ENCODE measurements around the gene INMT. TPM values are rescaled to one million over a fixed set of nuclear protein-coding genes. Genes with fewer than 3 reads are reported as not detected.

INMT gene
- total and polyA plus RNA-seq, 2 of the 13 experiments (the other 11 are each of a cell fraction or from before 2014, with no cell fraction given): not detected

- in situ Hi-C loops (cut with HindIII; ENCODE audit: extremely low pct_ligation_motif_present, low pct_unique_long_range_greater_than_20kb): no loop called here
- CTCF ChIA-PET (ENCODE audit: low intra/inter-chr PET ratio, low total read pairs): no interaction called here
Measured at GRCh38 chr7:30779574-30779973, 27.6 kb downstream of the INMT start.

DNA sequence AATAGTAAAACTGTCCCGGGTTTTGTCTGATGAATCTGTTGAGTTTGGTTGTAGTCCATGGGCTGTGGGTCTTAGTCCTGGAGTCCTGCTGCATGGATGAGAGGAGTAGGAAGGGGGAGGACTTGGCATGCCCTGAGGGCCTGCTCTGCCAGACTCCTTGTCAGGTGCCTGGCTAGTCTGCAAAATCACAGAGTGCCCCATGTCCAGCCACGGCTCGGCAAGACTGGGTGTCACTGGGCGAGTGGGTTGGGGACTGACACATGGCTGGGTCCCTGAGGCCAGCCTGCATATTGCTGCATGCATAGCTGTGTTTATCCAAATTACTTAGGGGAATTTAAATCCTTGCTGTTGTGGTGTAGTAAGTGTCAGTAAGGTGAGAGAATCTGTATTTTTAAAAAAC, 29.0 kb downstream of the INMT start:
- no peaks in the 10 kb centered on the region for H3K4me1 ChIP-seq (ENCODE audit: insufficient read depth, low read length)
- no peaks in the 10 kb centered on the region for H4K20me1 ChIP-seq (ENCODE audit: insufficient read depth, low read length)
- POLR2A ChIA-PET: no interaction called here
- H3K79me2 ChIP-seq (ENCODE audit: insufficient read depth, low read length): no peaks in the 10 kb centered on the region
- CTCF ChIA-PET (ENCODE audit: low intra/inter-chr PET ratio, low total read pairs): no interaction called here
- peaks cover 0 to 5% of the 10 kb centered on the region in 2 experiments; a peak in 1 of 5 replicates for H3K27me3 ChIP-seq (ENCODE audit: control insufficient read depth in 1 of 2, insufficient read depth in 2 of 2, low read length in 2 of 2)
- intact Hi-C loops (cut with micrococcal nuclease; ENCODE audit: unreplicated experiment) (no loop called here), in situ Hi-C loops (cut with HindIII; ENCODE audit: extremely low pct_ligation_motif_present, low pct_unique_long_range_greater_than_20kb) (no loop called here)
- BruUV-seq (replicated peaks): no TSS peak
- WGBS (ENCODE audit: low lambda C conversion rate): 0% methylated on average over 1 of the region's 4 CpGs
- no peak for FAIRE-seq
- no peak overlapping the region for H3K9ac ChIP-seq (ENCODE audit: insufficient read depth, low read depth, low read length)
- ATAC-seq: no peak
- H2AFZ ChIP-seq (ENCODE audit: low read length): no peak overlapping the region
- no peak for TF ChIP-seq PATZ1 (CRISPR knock-in tag; IDR thresholded peaks at IDR 0.05)
- TF ChIP-seq ZNF878 (CRISPR knock-in tag; IDR thresholded peaks at IDR 0.05): no peak
- no peak for TF ChIP-seq BATF2 (CRISPR knock-in tag; IDR thresholded peaks at IDR 0.05)
- no peak for TF ChIP-seq HBP1 (CRISPR knock-in tag; IDR thresholded peaks at IDR 0.05; ENCODE audit: low read depth)
- TF ChIP-seq EED (CRISPR knock-in tag; IDR thresholded peaks at IDR 0.05): no peak
- no peak for TF ChIP-seq ZFP90 (CRISPR knock-in tag; IDR thresholded peaks at IDR 0.05; ENCODE audit: borderline replicate concordance)
- no peak for TF ChIP-seq CENPT (CRISPR knock-in tag; IDR thresholded peaks at IDR 0.05; ENCODE audit: low read depth)
- TF ChIP-seq ISX (CRISPR knock-in tag; conservative IDR thresholded peaks at IDR 0.05): no peak
- TF ChIP-seq NRL (CRISPR knock-in tag; IDR thresholded peaks at IDR 0.05; ENCODE audit: borderline replicate concordance): no peak
- TF ChIP-seq AGO1 (IDR thresholded peaks at IDR 0.05; ENCODE audit: low read depth, low read length, poor library complexity, severe bottlenecking): no peak
- TF ChIP-seq MZF1 (CRISPR knock-in tag; IDR thresholded peaks at IDR 0.05; ENCODE audit: borderline replicate concordance): no peak
- no peak for TF ChIP-seq EHMT2 (IDR thresholded peaks at IDR 0.05; ENCODE audit: borderline replicate concordance, low read depth, low read length)
- no peak for TF ChIP-seq ZNF792 (CRISPR knock-in tag; IDR thresholded peaks at IDR 0.05)
- H3K27ac ChIP-seq (ENCODE audit: extremely low read length, insufficient read depth, low read length): no peak overlapping the region
- no peak overlapping the region for H3K4me3 ChIP-seq (replicated peaks in 1 of 3; ENCODE audit: insufficient read depth in 1 of 3, low read depth in 2 of 3, low read length in 3 of 3)
- H3K4me2 ChIP-seq (ENCODE audit: low read depth, low read length): no peak overlapping the region
- no peak for DNase-seq (ENCODE audit: low spot score)
- H3K9me3 ChIP-seq (ENCODE audit: low read length): no peaks in the 10 kb centered on the region
- H3K36me3 ChIP-seq (replicated peaks in 1 of 2; ENCODE audit: control insufficient read depth in 1 of 2, insufficient read depth in 2 of 2, low read length in 2 of 2): no peaks in the 10 kb centered on the region

More at GRCh38 chr7:30779574-30779973, 27.6 kb downstream of the INMT start:
- no peak for DNase-seq (ENCODE audit: low spot score)
- H4K20me1 ChIP-seq (ENCODE audit: insufficient read depth, low read length): no peaks in the 10 kb centered on the region
- H3K4me3 ChIP-seq (replicated peaks in 1 of 3; ENCODE audit: insufficient read depth in 1 of 3, low read depth in 2 of 3, low read length in 3 of 3): no peak overlapping the region
- no TSS peak for BruUV-seq (replicated peaks)
- H3K36me3 ChIP-seq (replicated peaks in 1 of 2; ENCODE audit: control insufficient read depth in 1 of 2, insufficient read depth in 2 of 2, low read length in 2 of 2): no peaks in the 10 kb centered on the region
- no peak overlapping the region for H3K27ac ChIP-seq (ENCODE audit: extremely low read length, insufficient read depth, low read length)
- H3K9me3 ChIP-seq (ENCODE audit: low read length): no peaks in the 10 kb centered on the region
- no peak overlapping the region for H2AFZ ChIP-seq (ENCODE audit: low read length)
- H3K9ac ChIP-seq (ENCODE audit: insufficient read depth, low read depth, low read length): no peak overlapping the region
- H3K79me2 ChIP-seq (ENCODE audit: insufficient read depth, low read length): no peaks in the 10 kb centered on the region
- 18% methylated on average over 5 of the region's 5 CpGs for WGBS (ENCODE audit: low lambda C conversion rate)
- peaks cover 0 to 5% of the 10 kb centered on the region in 2 experiments; a peak in 1 of 5 replicates for H3K27me3 ChIP-seq (ENCODE audit: control insufficient read depth in 1 of 2, insufficient read depth in 2 of 2, low read length in 2 of 2)
- no peak for FAIRE-seq
- ATAC-seq: no peak
- TF ChIP-seq MAFF (IDR thresholded peaks at IDR 0.05; ENCODE audit: low read depth, low read length) (0 out of 2 replicates have a peak, but pooled peaks have one; percentile 32), SATB2 (CRISPR knock-in tag; IDR thresholded peaks at IDR 0.05) (no peak), MIXL1 (CRISPR knock-in tag; IDR thresholded peaks at IDR 0.05) (no peak), MAFK (conservative IDR thresholded peaks at IDR 0.05 in 1 of 2, IDR thresholded peaks at IDR 0.05 in 1 of 2; ENCODE audit: low read length in 2 of 2) (peak in 1 of 2 experiments; percentile 60; a peak in 2 of 4 replicates), CEBPG (CRISPR knock-in tag; IDR thresholded peaks at IDR 0.05) (no peak)
- no peak overlapping the region for H3K4me2 ChIP-seq (ENCODE audit: low read depth, low read length)
- H3K4me1 ChIP-seq (ENCODE audit: insufficient read depth, low read length): no peaks in the 10 kb centered on the region
- intact Hi-C loops (cut with micrococcal nuclease; ENCODE audit: unreplicated experiment): no loop called here
- POLR2A ChIA-PET: no interaction called here
